ENCODE results near the gene LRRK1. TPM values are rescaled to one million over a fixed set of nuclear protein-coding genes. Genes with fewer than 3 reads are reported as not detected.

Gene LRRK1
- total and polyA plus RNA-seq, 2 experiments from 2014 or later = 2.6 to 4.5 TPM

DNA sequence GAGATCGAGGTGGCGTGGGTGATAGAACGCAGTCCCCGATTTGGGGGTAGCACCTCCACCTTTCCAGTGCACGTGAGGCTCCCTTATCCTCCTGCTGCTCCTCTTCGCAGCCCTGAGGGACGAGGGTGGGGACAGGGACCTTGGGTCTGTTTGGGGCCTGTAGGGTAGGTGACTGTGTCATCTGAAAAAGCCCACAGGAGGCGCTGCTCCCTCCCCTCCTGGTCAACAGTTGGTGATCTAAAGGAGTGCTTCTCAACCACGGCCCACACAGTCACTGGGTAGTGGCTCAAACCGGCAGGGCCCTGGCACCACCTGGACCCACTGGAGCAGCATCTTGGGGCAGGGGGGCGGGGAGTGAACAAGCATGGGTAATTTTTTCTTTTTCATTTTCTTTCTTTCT, 7.1 kb downstream of the LRRK1 start:
- ATAC-seq (peak; percentile 93), DNase-seq (ENCODE audit: low spot score) (peak; percentile 74)
- Histone ChIP-seq H3K27ac (ENCODE audit: low read depth) (no peak overlapping the region), H3F3A (replicated peaks; ENCODE audit: low read depth) (no peaks in the 10 kb centered on the region), H3K4me2 (no peak overlapping the region), H3K9me2 (ENCODE audit: insufficient read depth) (no peaks in the 10 kb centered on the region), H2AFZ (no peak overlapping the region), H3K79me2 (replicated peaks; ENCODE audit: insufficient read depth) (no peaks in the 10 kb centered on the region), H3K27me3 (ENCODE audit: insufficient read depth) (peaks cover 27% of the 10 kb centered on the region), H3K36me3 (ENCODE audit: insufficient read depth) (no peaks in the 10 kb centered on the region), H3K4me1 (ENCODE audit: insufficient read depth) (no peaks in the 10 kb centered on the region; the same call in 1 of the 2 replicates), H3K4me3 (no peak overlapping the region), H4K20me1 (replicated peaks; ENCODE audit: insufficient read depth) (no peaks in the 10 kb centered on the region)
- TF ChIP-seq, protein P1, sequence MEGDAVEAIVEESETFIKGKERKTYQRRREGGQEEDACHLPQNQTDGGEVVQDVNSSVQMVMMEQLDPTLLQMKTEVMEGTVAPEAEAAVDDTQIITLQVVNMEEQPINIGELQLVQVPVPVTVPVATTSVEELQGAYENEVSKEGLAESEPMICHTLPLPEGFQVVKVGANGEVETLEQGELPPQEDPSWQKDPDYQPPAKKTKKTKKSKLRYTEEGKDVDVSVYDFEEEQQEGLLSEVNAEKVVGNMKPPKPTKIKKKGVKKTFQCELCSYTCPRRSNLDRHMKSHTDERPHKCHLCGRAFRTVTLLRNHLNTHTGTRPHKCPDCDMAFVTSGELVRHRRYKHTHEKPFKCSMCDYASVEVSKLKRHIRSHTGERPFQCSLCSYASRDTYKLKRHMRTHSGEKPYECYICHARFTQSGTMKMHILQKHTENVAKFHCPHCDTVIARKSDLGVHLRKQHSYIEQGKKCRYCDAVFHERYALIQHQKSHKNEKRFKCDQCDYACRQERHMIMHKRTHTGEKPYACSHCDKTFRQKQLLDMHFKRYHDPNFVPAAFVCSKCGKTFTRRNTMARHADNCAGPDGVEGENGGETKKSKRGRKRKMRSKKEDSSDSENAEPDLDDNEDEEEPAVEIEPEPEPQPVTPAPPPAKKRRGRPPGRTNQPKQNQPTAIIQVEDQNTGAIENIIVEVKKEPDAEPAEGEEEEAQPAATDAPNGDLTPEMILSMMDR (conservative IDR thresholded peaks at IDR 0.05; ENCODE audit: low read depth in 2 of 2) = peak; percentile 48 to 67
- no peak for TF ChIP-seq NANOG (IDR thresholded peaks at IDR 0.05; ENCODE audit: borderline replicate concordance)
- H3K27me3 Mint-ChIP-seq (ENCODE audit: insufficient read depth, low read depth, poor library complexity) = peaks cover 21% of the 10 kb centered on the region
- no peak overlapping the region for H3K4me3 Mint-ChIP-seq
- H3K27ac Mint-ChIP-seq = no peak overlapping the region
- no peaks in the 10 kb centered on the region for H3K36me3 Mint-ChIP-seq (ENCODE audit: low read depth)
- H3K9me3 Mint-ChIP-seq = no peaks in the 10 kb centered on the region
- H3K4me1 Mint-ChIP-seq = peaks cover 13% of the 10 kb centered on the region

DNA sequence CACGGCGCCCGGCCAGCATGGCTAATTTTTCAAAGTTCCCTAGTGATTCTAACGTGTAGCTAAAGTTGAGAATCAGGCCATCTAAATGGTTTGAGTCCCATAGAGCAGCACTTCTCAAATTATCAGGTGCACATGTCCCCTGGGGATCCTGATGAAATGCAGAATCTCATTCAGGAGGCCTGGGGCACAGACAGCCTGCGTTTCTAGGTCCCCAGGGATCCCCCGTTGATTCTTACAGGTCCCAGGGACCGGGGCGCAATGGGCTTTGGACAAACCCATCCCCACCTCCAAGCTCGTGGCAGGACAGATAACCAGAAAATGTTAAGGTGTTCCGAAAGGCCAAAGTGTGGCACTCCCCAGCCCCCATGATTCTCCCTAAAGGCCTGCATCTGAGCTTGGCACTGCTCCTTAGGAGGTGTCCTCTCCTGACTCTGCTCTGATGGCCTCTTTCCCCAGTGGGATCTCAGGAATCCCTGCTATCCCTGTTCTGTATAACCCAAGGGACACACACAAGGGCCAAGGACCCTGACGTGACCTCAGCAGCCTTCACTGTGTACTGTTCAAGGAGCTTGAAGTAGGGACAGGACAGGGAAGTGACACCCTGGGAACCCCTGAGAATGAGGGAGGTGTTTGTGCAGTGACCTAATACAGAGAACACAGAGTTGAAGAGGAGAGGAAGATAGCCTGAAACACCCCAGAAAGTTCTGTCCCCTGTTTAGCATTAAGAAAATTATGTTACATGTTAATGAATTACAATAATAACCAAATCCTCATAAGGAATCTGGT, 8.0 kb downstream of the LRRK1 start:
- H3K4me3 Mint-ChIP-seq = no peak overlapping the region
- no peaks in the 10 kb centered on the region for H4K20me1 ChIP-seq (replicated peaks; ENCODE audit: insufficient read depth)
- peaks cover 12% of the 10 kb centered on the region for H3K27me3 Mint-ChIP-seq (ENCODE audit: insufficient read depth, low read depth, poor library complexity)
- H3K27ac Mint-ChIP-seq = no peak overlapping the region
- H3K9me2 ChIP-seq (ENCODE audit: insufficient read depth) = no peaks in the 10 kb centered on the region; the same call in 1 of the 2 replicates
- H3K4me3 ChIP-seq = no peak overlapping the region
- H3K9me3 Mint-ChIP-seq = no peaks in the 10 kb centered on the region
- no peak for DNase-seq (ENCODE audit: low spot score)
- no peaks in the 10 kb centered on the region for H3K79me2 ChIP-seq (replicated peaks; ENCODE audit: insufficient read depth)
- H3K36me3 ChIP-seq (ENCODE audit: insufficient read depth) = no peaks in the 10 kb centered on the region
- H3F3A ChIP-seq (replicated peaks; ENCODE audit: low read depth) = no peaks in the 10 kb centered on the region
- no peak overlapping the region for H3K27ac ChIP-seq (ENCODE audit: low read depth)
- no peaks in the 10 kb centered on the region for H3K36me3 Mint-ChIP-seq (ENCODE audit: low read depth)
- no peak for ATAC-seq
- no peak overlapping the region for H2AFZ ChIP-seq
- H3K4me2 ChIP-seq = no peak overlapping the region
- peaks cover under 1% of the 10 kb centered on the region; the same call in 1 of the 2 replicates for H3K4me1 ChIP-seq (ENCODE audit: insufficient read depth)
- H3K27me3 ChIP-seq (ENCODE audit: insufficient read depth) = peaks cover 18% of the 10 kb centered on the region
- peaks cover 13% of the 10 kb centered on the region for H3K4me1 Mint-ChIP-seq
- no peak for TF ChIP-seq POLR2AphosphoS5 (IDR thresholded peaks at IDR 0.05; ENCODE audit: low read depth)
- TF ChIP-seq JUNB (IDR thresholded peaks at IDR 0.05; ENCODE audit: unreplicated experiment) = no peak
- TF ChIP-seq, protein P2, sequence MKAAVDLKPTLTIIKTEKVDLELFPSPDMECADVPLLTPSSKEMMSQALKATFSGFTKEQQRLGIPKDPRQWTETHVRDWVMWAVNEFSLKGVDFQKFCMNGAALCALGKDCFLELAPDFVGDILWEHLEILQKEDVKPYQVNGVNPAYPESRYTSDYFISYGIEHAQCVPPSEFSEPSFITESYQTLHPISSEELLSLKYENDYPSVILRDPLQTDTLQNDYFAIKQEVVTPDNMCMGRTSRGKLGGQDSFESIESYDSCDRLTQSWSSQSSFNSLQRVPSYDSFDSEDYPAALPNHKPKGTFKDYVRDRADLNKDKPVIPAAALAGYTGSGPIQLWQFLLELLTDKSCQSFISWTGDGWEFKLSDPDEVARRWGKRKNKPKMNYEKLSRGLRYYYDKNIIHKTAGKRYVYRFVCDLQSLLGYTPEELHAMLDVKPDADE (IDR thresholded peaks at IDR 0.05) = no peak
- no peak for TF ChIP-seq ZNF331 (CRISPR knock-in tag; IDR thresholded peaks at IDR 0.05; ENCODE audit: low read depth)
- TF ChIP-seq, protein P3, sequence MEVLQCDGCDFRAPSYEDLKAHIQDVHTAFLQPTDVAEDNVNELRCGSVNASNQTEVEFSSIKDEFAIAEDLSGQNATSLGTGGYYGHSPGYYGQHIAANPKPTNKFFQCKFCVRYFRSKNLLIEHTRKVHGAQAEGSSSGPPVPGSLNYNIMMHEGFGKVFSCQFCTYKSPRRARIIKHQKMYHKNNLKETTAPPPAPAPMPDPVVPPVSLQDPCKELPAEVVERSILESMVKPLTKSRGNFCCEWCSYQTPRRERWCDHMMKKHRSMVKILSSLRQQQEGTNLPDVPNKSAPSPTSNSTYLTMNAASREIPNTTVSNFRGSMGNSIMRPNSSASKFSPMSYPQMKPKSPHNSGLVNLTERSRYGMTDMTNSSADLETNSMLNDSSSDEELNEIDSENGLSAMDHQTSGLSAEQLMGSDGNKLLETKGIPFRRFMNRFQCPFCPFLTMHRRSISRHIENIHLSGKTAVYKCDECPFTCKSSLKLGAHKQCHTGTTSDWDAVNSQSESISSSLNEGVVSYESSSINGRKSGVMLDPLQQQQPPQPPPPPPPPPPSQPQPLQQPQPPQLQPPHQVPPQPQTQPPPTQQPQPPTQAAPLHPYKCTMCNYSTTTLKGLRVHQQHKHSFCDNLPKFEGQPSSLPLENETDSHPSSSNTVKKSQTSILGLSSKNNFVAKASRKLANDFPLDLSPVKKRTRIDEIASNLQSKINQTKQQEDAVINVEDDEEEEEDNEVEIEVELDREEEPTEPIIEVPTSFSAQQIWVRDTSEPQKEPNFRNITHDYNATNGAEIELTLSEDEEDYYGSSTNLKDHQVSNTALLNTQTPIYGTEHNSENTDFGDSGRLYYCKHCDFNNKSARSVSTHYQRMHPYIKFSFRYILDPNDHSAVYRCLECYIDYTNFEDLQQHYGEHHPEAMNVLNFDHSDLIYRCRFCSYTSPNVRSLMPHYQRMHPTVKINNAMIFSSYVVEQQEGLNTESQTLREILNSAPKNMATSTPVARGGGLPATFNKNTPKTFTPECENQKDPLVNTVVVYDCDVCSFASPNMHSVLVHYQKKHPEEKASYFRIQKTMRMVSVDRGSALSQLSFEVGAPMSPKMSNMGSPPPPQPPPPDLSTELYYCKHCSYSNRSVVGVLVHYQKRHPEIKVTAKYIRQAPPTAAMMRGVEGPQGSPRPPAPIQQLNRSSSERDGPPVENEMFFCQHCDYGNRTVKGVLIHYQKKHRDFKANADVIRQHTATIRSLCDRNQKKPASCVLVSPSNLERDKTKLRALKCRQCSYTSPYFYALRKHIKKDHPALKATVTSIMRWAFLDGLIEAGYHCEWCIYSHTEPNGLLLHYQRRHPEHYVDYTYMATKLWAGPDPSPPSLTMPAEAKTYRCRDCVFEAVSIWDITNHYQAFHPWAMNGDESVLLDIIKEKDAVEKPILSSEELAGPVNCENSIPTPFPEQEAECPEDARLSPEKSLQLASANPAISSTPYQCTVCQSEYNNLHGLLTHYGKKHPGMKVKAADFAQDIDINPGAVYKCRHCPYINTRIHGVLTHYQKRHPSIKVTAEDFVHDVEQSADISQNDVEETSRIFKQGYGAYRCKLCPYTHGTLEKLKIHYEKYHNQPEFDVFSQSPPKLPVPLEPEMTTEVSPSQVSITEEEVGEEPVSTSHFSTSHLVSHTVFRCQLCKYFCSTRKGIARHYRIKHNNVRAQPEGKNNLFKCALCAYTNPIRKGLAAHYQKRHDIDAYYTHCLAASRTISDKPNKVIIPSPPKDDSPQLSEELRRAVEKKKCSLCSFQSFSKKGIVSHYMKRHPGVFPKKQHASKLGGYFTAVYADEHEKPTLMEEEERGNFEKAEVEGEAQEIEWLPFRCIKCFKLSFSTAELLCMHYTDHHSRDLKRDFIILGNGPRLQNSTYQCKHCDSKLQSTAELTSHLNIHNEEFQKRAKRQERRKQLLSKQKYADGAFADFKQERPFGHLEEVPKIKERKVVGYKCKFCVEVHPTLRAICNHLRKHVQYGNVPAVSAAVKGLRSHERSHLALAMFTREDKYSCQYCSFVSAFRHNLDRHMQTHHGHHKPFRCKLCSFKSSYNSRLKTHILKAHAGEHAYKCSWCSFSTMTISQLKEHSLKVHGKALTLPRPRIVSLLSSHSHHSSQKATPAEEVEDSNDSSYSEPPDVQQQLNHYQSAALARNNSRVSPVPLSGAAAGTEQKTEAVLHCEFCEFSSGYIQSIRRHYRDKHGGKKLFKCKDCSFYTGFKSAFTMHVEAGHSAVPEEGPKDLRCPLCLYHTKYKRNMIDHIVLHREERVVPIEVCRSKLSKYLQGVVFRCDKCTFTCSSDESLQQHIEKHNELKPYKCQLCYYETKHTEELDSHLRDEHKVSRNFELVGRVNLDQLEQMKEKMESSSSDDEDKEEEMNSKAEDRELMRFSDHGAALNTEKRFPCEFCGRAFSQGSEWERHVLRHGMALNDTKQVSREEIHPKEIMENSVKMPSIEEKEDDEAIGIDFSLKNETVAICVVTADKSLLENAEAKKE (CRISPR knock-in tag; IDR thresholded peaks at IDR 0.05) = no peak
- no peak for TF ChIP-seq CREB1 (CRISPR knock-in tag; IDR thresholded peaks at IDR 0.05; ENCODE audit: low read depth)
- TF ChIP-seq, protein P1 (conservative IDR thresholded peaks at IDR 0.05; ENCODE audit: low read depth in 2 of 2) = no peak
- TF ChIP-seq ZNF114 (CRISPR knock-in tag; IDR thresholded peaks at IDR 0.05) = no peak

Data from GM23338 (cell line).